AG09309 (cell line): Measurements from ENCODE around the gene PBRM1.

Experiments used
- DNase-seq: peaks from one replicate; pipeline ENCODE4 v3.0.0-alpha.2; 2010; ENCODE audit warnings: low read depth
- H3K4me3 ChIP-seq: 2 replicates; pipeline ENCODE4 v1.5.1; 2011; ENCODE audit warnings: mild to moderate bottlenecking, low read depth, low read length, moderate library complexity; ENCODE audit not compliant: control insufficient read depth
- CTCF ChIP-seq: IDR thresholded peaks from 2 replicates; pipeline ENCODE4 v1.5.1; 2011; ENCODE audit warnings: mild to moderate bottlenecking, low read depth, low read length, inconsistent platforms; ENCODE audit not compliant: insufficient read depth, control insufficient read depth; ENCODE audit errors: missing control alignments

The PBRM1 gene

GRCh38 chr3:52600258-52600657 lies 85.5 kb downstream of the PBRM1 start:
- TF ChIP-seq CTCF, result no peak
- no peak overlapping the region for H3K4me3 ChIP-seq
- DNase-seq, result no peak

- H3K4me3 ChIP-seq, result no peak overlapping the region
- no peak for TF ChIP-seq CTCF
- DNase-seq, result no peak
These were observed 89.0 kb downstream of the PBRM1 start for GRCh38 chr3:52596658-52597265.

GRCh38 chr3:52593103-52593502 lies 92.6 kb downstream of the PBRM1 start:
- no peak for DNase-seq
- TF ChIP-seq CTCF, result no peak
- H3K4me3 ChIP-seq, result no peak overlapping the region

GRCh38 chr3:52574056-52574965 lies 111.4 kb downstream of the PBRM1 start:
- no peak overlapping the region for H3K4me3 ChIP-seq
- no peak for TF ChIP-seq CTCF
- DNase-seq, result no peak

GRCh38 chr3:52572221-52572620 lies 113.5 kb downstream of the PBRM1 start:
- no peak overlapping the region for H3K4me3 ChIP-seq
- DNase-seq, result no peak
- TF ChIP-seq CTCF, result no peak

- DNase-seq, result no peak
- no peak for TF ChIP-seq CTCF
- H3K4me3 ChIP-seq, result no peak overlapping the region
These were observed 115.6 kb downstream of the PBRM1 start for GRCh38 chr3:52570076-52570475.
